Lower leg skin (tissue), 3 donors: Measurements from ENCODE around the gene CASK.

Experiments
- CTCF ChIP-seq, 3 donors: fragments of 450-650 bp; IDR thresholded peaks; one replicate each; pipeline ENCODE4 v1.5.1; 2016; ENCODE audit warnings: antibody characterized with exemption in 3 of 3, mild to moderate bottlenecking in 3 of 3, moderate library complexity in 2 of 3
- POLR2A ChIP-seq, 2 donors: fragments of 450-650 bp; IDR thresholded peaks; one replicate each; pipeline ENCODE4 v1.6.1; 2016 to 2017; ENCODE audit warnings: antibody characterized with exemption in 2 of 2, mild to moderate bottlenecking in 1 of 2, moderate library complexity in 1 of 2

DNA sequence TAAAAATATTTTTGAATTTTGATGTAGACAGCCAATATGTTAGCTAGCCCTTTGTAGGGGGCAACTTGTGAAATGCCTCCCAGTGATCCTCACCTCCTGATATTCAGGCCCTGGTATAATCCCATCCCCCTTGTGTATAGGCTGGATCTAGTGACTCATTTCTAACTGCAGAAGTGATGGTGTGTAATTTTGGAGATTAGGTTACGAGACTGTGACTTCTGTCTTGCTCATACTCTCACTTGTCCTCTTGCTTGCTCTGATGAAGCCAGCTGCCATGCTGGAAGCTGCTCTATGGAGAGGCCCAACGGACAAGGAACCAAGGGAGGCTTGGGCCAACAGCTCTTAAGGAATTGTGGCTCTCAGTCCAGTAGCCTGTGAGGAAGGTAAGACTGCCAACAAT is 137.7 kb downstream of the CASK start:
- TF ChIP-seq POLR2A (IDR thresholded peaks at IDR 0.05) (no peak), CTCF (IDR thresholded peaks at IDR 0.05) (no peak)
